ENCODE measurements around the gene SNX3.

The SNX3 gene

DNA sequence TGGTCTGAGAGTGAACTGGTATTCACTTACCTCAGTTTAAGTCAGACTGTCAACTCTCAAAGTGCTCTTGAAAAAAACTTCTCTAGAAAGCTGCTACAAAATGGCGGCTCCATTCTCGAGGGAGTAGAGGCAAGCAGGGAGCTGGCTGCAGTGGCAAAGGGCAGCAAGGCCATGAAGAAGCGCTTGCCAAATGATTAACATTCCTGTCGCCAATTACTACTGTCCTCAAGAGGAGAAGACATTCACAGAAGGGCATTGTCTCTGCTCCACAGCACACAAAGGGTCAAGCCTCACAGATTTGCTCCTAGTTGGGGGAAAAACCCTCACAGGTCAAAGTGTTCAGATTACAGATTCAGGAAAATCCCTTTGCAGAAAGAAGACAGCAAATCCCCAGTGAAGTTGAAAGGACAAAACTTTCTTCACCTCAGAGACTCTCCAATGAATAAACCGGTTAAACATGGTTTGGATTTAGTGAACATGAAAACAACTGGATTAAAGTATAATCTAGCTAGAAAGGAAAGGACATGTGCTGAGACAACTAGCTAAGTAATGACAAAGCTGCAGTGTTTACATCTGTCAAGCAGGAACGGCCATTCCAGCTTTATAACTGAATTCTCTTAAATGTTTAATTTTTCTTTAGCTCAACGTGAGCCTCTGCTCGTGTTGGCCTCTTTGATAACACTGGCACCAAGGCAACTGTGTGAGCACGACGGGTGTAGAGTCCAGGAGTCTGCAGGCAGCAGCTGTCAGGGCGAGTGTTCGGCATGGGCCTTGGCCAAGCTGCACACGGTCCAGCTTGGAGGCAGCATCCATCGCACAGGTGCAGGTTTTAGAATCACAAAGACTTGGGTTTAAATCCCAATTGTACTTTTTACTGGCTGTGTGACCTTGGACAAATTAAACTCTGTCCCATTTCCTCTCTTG, 57.4 kb downstream of the SNX3 start:
- DNase-seq (ENCODE audit: low read depth) = no peak

- DNase-seq (ENCODE audit: low read depth) = no peak
Observed at GRCh38 chr6:108200631-108201030, 60.2 kb downstream of the SNX3 start.

GRCh38 chr6:108200186-108200585, 60.7 kb downstream of the SNX3 start:
- no peak for DNase-seq (ENCODE audit: low read depth)

DNA sequence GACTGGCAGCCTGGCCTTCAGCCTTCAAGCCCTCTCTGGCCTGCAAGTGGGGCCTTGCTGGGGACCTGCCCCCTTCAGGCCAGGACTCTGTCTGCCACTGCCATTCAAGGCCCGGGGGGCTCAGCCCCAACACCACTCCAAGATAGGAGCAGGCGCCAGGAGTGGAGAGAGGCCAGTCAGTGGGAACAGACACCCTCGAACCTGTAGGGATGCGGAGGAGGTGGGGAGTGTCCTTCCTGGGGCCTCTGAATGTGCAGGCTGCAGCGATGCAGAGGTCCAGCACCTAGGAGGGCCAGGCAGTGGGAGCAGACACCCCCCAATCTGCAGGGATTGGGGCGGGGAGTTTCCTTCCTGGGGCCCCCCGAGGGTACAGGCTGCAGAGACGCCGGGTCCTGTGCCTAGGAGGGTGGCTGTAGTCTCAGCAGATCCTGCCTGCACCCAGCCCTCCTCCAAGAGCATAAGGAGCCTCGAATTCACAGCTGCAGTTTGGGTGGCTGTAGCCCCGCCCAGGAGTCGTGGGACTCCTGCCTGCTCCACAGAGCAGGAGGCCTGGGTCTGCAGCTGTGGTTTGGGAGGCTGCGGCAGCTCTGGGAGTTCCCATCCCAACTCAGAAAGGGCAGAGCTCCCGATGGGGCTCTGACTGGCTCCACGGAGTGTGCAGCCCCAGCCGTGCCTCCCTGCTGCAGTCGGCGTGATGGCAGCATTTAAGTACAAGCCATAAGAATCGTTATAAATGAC, 61.9 kb downstream of the SNX3 start:
- no peak for DNase-seq (ENCODE audit: low read depth)

GRCh38 chr6:108195209-108195608, 65.6 kb downstream of the SNX3 start:
- DNase-seq (ENCODE audit: low read depth) = no peak

GRCh38 chr6:108194503-108194902, 66.3 kb downstream of the SNX3 start:
- DNase-seq (ENCODE audit: low read depth) = no peak

- no peak for DNase-seq (ENCODE audit: low read depth)
Observed at GRCh38 chr6:108193835-108194234, 67.0 kb downstream of the SNX3 start.

DNA sequence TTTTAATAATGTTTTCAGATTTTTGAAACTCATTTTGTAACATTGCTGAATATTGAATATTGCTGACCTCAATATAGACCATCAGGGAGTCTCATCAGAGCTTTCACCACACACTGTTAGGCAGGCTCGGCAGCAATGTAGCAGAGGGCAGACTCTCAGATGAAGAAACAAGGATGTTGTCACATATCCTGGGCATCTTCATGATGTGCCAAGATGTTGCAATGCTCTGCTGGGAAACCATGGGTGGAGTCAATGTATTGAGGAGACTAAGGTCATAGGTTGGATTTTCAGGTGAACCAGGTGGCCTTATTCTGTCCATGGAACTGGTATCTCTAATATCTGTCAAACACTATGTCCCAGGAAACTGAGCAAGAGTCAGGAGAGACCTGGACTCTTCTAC, 67.7 kb downstream of the SNX3 start:
- DNase-seq (ENCODE audit: low read depth) = no peak

DNA sequence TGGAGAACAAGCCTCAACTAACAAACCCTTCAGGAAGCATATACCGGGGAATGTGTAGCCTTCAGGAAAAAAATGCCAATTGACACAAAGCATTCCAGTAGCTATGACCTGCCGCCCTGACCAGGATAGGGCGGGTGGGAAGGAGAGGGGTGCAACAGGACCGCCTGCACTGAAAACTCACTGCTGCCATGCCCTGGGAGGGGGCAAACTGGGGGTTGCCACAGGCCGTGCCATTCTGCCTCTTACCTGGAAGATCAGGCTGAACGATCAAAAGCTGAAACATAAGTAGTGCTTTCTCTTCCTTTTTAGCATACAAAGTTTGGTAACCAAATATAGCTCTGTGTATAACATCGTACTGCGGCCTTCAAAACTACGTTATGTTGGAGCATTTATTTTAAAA, 73.3 kb downstream of the SNX3 start:
- no peak for DNase-seq (ENCODE audit: low read depth)

- no peak for DNase-seq (ENCODE audit: low read depth)
Observed at GRCh38 chr6:108186226-108186625, 74.6 kb downstream of the SNX3 start.

DNA sequence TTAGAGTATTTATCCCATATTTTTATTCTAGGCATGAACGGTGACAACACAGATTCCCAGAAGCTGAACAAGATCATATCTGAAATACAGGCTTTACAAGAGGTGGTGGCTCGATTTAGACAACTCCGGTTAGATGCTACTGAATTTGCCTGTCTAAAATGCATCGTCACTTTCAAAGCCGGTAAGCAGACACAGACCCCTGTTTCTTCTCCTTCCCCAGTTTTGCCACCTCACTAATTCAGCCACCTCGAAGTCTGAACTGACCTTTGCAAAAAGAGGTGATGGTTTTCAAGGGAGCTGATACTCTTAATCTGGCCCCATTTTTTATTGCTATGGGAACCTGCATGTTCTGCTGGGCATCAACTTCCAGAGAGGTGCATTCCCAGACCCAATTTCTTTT, 80.1 kb downstream of the SNX3 start:
- DNase-seq (ENCODE audit: low read depth) = no peak

DNA sequence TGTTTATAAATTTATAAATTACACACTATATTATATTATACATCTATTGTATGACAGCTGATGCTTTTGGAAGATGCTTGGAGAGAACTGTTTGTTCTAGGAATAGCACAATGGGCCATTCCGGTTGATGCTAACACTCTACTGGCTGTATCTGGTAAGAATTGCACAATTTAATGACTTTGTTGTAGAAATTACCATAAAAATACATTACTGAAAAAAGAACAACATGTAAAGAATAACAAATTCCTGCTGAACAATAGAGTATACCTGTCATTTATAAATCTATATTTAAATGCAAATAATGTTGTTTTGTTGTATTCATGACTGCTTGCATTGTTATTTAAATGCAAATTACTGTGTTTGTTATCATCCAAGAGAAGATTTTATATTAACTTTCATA, 80.6 kb downstream of the SNX3 start:
- no peak for DNase-seq (ENCODE audit: low read depth)

DNA sequence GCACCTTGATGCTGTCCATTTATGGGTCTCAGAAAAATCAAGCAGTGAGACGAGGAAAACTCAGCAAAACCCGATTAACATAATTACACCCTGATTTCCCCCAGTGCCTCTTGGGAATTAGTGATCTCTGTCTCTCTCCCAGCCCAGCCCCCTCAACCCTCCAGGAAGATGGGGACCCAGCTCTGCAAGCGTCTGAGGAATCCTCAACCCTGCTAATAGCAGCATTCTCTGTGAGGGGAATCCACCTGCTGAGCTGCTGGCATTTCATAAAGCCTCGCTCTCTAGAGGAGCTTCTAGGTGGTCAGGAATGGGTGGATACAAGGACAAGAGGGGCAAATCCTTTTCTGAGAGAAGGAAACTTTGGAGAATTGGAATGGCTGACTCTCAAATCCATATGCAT, 81.1 kb downstream of the SNX3 start:
- no peak for DNase-seq (ENCODE audit: low read depth)

DNA sequence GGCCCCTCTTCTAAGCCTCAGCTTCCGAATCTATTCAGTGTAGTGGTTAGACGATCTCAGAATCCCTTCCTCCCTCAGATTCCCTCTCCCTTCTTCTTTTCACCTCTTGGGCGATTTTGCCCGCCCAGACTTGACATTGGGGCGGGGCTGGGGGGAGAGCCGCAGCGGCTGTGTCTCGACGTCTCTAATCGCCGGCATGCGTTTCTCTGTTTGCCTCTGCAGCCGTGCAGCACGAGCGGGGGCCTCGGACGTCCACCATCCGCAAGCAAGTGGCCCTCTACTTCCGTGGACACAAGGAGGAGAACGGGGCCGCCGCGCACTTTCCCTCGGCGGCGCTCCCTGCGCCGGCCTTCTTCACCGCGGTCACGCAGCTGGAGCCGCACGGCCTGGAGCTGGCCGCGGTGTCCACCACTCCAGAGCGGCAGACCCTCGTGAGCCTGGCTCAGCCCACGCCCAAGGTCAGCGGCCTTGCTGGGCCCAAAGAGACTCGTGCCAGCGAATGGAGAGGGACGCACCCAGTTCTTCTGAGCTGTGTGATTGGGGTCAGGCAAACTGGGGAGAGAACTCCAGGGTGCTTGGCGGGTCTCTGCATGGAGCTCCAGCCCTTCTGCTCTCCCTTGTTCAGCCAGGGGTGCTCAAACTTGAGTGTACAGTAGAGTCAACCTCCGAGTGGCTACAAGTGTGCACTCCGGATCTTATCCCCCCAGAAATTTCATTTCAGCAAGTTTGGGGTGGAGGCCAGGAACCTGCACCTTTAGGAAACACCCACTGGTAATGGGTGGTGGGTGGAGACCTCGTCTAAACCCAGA, 84.4 kb downstream of the SNX3 start:
- DNase-seq (ENCODE audit: low read depth) = no peak

- no peak for DNase-seq (ENCODE audit: low read depth)
Observed at GRCh38 chr6:108175592-108176279, 85.1 kb downstream of the SNX3 start.

- no peak for DNase-seq (ENCODE audit: low read depth)
Observed at GRCh38 chr6:108175176-108175591, 85.7 kb downstream of the SNX3 start.

- no peak for DNase-seq (ENCODE audit: low read depth)
Observed at GRCh38 chr6:108174371-108175175, 86.3 kb downstream of the SNX3 start.

- no peak for DNase-seq (ENCODE audit: low read depth)
Observed at GRCh38 chr6:108171918-108172516, 88.8 kb downstream of the SNX3 start.

GRCh38 chr6:108171291-108171917, 89.4 kb downstream of the SNX3 start:
- DNase-seq (ENCODE audit: low read depth) = no peak

All from non-pigmented ciliary epithelial cell (primary cell).